GM12878 (cell line): Measurements from ENCODE around the gene ASB14. TPM values are rescaled to one million over a fixed set of nuclear protein-coding genes. Genes with fewer than 3 reads are reported as not detected.

Experiments used
- ATAC-seq: fragments of 200-7000 bp; cut with Tn5 transposase; 3 replicates; pipeline ENCODE4 v1.9.1; 2020; ENCODE audit warnings: mild to moderate bottlenecking, moderate library complexity
- Bru-seq: library from RNA; stranded (reverse); fragments of 400-500 nt; gene quantifications from one replicate; lab custom pipeline; 2021; lab: Mats Ljungman, UMichigan
- BruChase-seq, 2 experiments: library from RNA; stranded (reverse); fragments of 400-500 nt; gene quantifications; one replicate each; lab custom pipeline; 2021; lab: Mats Ljungman, UMichigan
- BruUV-seq: library from RNA; stranded (reverse); fragments of 400-500 nt; replicated peaks from 2 replicates; lab custom pipeline; 2021; lab: Mats Ljungman, UMichigan
- CTCF ChIA-PET: fragments of 300-600 bp; sonication (Branson Sonifier 250); formaldehyde crosslinking; extraction: SDS; loops from one replicate; lab custom pipeline; 2021; ENCODE audit warnings: inconsistent platforms; lab: Yijun Ruan, JAX
- POLR2A ChIA-PET: fragments of 350-600 bp; formaldehyde crosslinking; extraction: SDS; loops from one replicate; lab custom pipeline; 2021; ENCODE audit warnings: inconsistent platforms; lab: Charles Lee
- RAD21 ChIA-PET: fragments of 300-600 bp; sonication (Branson Sonifier 250); formaldehyde crosslinking; loops from one replicate; lab custom pipeline; 2023; ENCODE audit warnings: antibody characterized with exemption; ENCODE audit not compliant: unreplicated experiment; lab: Charles Lee
- SMC1A ChIA-PET: fragments of 300-600 bp; sonication (Branson Sonifier 250); formaldehyde crosslinking; loops from one replicate; lab custom pipeline; 2023; ENCODE audit not compliant: unreplicated experiment, uncharacterized antibody; lab: Charles Lee
- DNase-seq: peaks from one replicate; pipeline ENCODE4 v3.0.0-alpha.2; 2011; ENCODE audit warnings: low read depth, low spot score
- FAIRE-seq: peaks from 3 replicates; lab custom pipeline; 2011; peaks lifted over from hg19 to GRCh38; lab: Jason Lieb, UNC
- H2AFZ ChIP-seq: 2 replicates; pipeline ENCODE4 v1.6.0; 2011; ENCODE audit warnings: low read depth, low read length, control low read depth; ENCODE audit not compliant: control insufficient read depth
- H3K27ac ChIP-seq: 2 replicates; pipeline ENCODE4 v1.5.1; 2011; ENCODE audit warnings: control low read depth; ENCODE audit not compliant: control insufficient read depth, insufficient read depth
- H3K27me3 ChIP-seq, 2 experiments: replicated peaks in 1 of 2; 2 replicates each; pipeline versions ENCODE4 v1.6.0 to v1.6.1; 2011; ENCODE audit warnings: low read length in 1 of 2; ENCODE audit not compliant: control insufficient read depth in 2 of 2, insufficient read depth in 2 of 2
- H3K36me3 ChIP-seq, 2 experiments: 2 replicates each; pipeline ENCODE4 v1.5.1; 2011; ENCODE audit warnings: low read length in 1 of 2; ENCODE audit not compliant: control insufficient read depth in 2 of 2, insufficient read depth in 2 of 2
- H3K4me1 ChIP-seq: 2 replicates; pipeline ENCODE4 v1.6.1; 2011; ENCODE audit warnings: mild to moderate bottlenecking, low read length, moderate library complexity, mixed read lengths; ENCODE audit not compliant: control insufficient read depth, insufficient read depth
- H3K4me2 ChIP-seq: 2 replicates; pipeline ENCODE4 v1.6.0; 2011; ENCODE audit warnings: control low read depth; ENCODE audit not compliant: control insufficient read depth, insufficient read depth
- H3K4me3 ChIP-seq: fragments of 200-600 bp; sonication (generic); 2 replicates; pipeline ENCODE4 v1.5.1; 2016
- H3K79me2 ChIP-seq: 2 replicates; pipeline ENCODE4 v1.6.0; 2011; ENCODE audit warnings: low read length; ENCODE audit not compliant: control insufficient read depth, insufficient read depth
- H3K9ac ChIP-seq: 2 replicates; pipeline ENCODE4 v1.8.0; 2011; ENCODE audit warnings: low read length, control low read depth, mixed read lengths; ENCODE audit not compliant: control insufficient read depth, insufficient read depth
- H3K9me3 ChIP-seq: replicated peaks from 3 replicates; pipeline ENCODE4 v1.5.1; 2011; ENCODE audit warnings: mild to moderate bottlenecking, low read length; ENCODE audit not compliant: control insufficient read depth, insufficient read depth
- H4K20me1 ChIP-seq: 2 replicates; pipeline ENCODE4 v1.6.0; 2011; ENCODE audit not compliant: control insufficient read depth, insufficient read depth
- DPF2 ChIP-seq: fragments of 450-650 bp; IDR thresholded peaks from 2 replicates; pipeline ENCODE4 v1.6.1; 2017; ENCODE audit warnings: mild to moderate bottlenecking
- ESRRA ChIP-seq: IDR thresholded peaks from 2 replicates; pipeline ENCODE4 v1.6.1; 2012; ENCODE audit warnings: mild to moderate bottlenecking, low read length, improper control_type of control experiment
- KLF5 ChIP-seq: fragments of 450-650 bp; IDR thresholded peaks from 2 replicates; pipeline ENCODE4 v1.6.1; 2014; ENCODE audit warnings: mild to moderate bottlenecking; ENCODE audit not compliant: partially characterized antibody
- NBN ChIP-seq: fragments of 450-650 bp; IDR thresholded peaks from 2 replicates; pipeline ENCODE4 v1.6.1; 2016
- POLR2AphosphoS2 ChIP-seq: IDR thresholded peaks from 2 replicates; pipeline ENCODE4 v1.6.1; 2011; ENCODE audit warnings: low read depth, mild to moderate bottlenecking, low read length, improper control_type of control experiment, moderate library complexity
- RAD21 ChIP-seq: IDR thresholded peaks from 2 replicates; pipeline ENCODE4 v1.6.1; 2011; ENCODE audit warnings: mild to moderate bottlenecking, low read depth, low read length, moderate library complexity; ENCODE audit not compliant: insufficient read depth
- RFX5 ChIP-seq: IDR thresholded peaks from 2 replicates; pipeline ENCODE4 v1.6.1; 2011; ENCODE audit warnings: low read depth, low read length, improper control_type of control experiment
- TARDBP ChIP-seq: IDR thresholded peaks from 2 replicates; pipeline ENCODE4 v1.6.1; 2016; ENCODE audit warnings: borderline replicate concordance
- TCF12 ChIP-seq: IDR thresholded peaks from 2 replicates; pipeline ENCODE4 v1.6.1; 2011; ENCODE audit warnings: low read depth, mild to moderate bottlenecking, low read length
- YY1 ChIP-seq: IDR thresholded peaks from 2 replicates; pipeline ENCODE4 v1.6.1; 2011; ENCODE audit warnings: low read depth, mild to moderate bottlenecking, low read length
- ZBTB11 ChIP-seq: fragments of 450-650 bp; formaldehyde crosslinking; IDR thresholded peaks from 2 replicates; pipeline ENCODE4 v1.5.0; 2022; ENCODE audit warnings: mild to moderate bottlenecking, missing genetic modification characterization
- WGBS: methylation state at CpG from one replicate; pipeline ENCODE4 v1.1.6; 2016; ENCODE audit warnings: low lambda C conversion rate; ENCODE audit not compliant: insufficient replicate concordance, insufficient coverage; ENCODE audit errors: missing lambda C conversion rate; 5-methylcytosine and 5-hydroxymethylcytosine counted together
- in situ Hi-C: fragments of 300-500 bp; cut with MboI; formaldehyde crosslinking; loops from 9 replicates; pipeline ENCODE4 v1.14.3; 2018; ENCODE audit warnings: mixed read lengths
- intact Hi-C: fragments of 100-400 bp; cut with micrococcal nuclease; formaldehyde crosslinking; loops from one replicate; pipeline ENCODE4 v1.14.2; 2022; ENCODE audit not compliant: unreplicated experiment
- long read RNA-seq, 2 experiments: library from polyadenylated mRNA; unstranded; transcript quantifications; one replicate each; pipeline ENCODE4 v2.0.0, GENCODE V29; 2019 to 2020
- polyA minus RNA-seq, 3 experiments: library from RNA; depleted of rRNA, polyadenylated mRNA; stranded (reverse); fragments of >200 nt; gene quantifications; 2 replicates each; pipeline ENCODE4 v1.2.3, GENCODE V29; 2011
- polyA plus RNA-seq, 11 experiments: library from polyadenylated mRNA; depleted of rRNA in 4 of 11; unstranded in 6 of 11; stranded (reverse) in 5 of 11; fragments of >200 nt; fragmentation: Nextera tagmentation in 4 of 11; fragmentation: Illumina TruSeq in 1 of 11; extraction: Ambion mirVana in 4 of 11; extraction: Trizol in 1 of 11; gene quantifications; 1 replicate in 1 of 11; 2 replicates in 10 of 11; pipeline versions ENCODE4 v1.2.1 to v1.2.3, GENCODE V29; 2011 to 2016; ENCODE audit warnings: inconsistent platforms in 2 of 11, missing spikeins in 2 of 11, low read depth in 1 of 11
- total RNA-seq, 4 experiments: library from RNA; depleted of rRNA in 3 of 4; stranded (reverse); fragments of >200 nt in 3 of 4; fragmentation: Illumina TruSeq in 1 of 4; extraction: Trizol in 1 of 4; gene quantifications; 2 replicates each; pipeline versions ENCODE4 v1.2.1 to v1.2.3, GENCODE V29; 2013 to 2021
- TF ChIP-seq, protein P1 (sequence below): fragments of 450-650 bp; IDR thresholded peaks from 2 replicates; pipeline ENCODE4 v1.6.1; 2016; ENCODE audit warnings: mild to moderate bottlenecking
- TF ChIP-seq, protein P2 (sequence below): IDR thresholded peaks from 2 replicates; pipeline ENCODE4 v1.6.1; 2011; ENCODE audit warnings: borderline replicate concordance, low read depth, mild to moderate bottlenecking, moderate library complexity, mixed read lengths, low read length; ENCODE audit not compliant: insufficient read depth; ENCODE audit errors: extremely low read length

Gene ASB14
- 0.24 TPM in 1 of 2 replicates, not detected in the other for total RNA-seq (2013; cell fraction: nucleolus; rRNA removed)
- total RNA-seq (2014; rRNA removed) (0.05 TPM in 1 of 2 replicates, not detected in the other), total RNA-seq (2014; rRNA removed; fragmentation: Illumina TruSeq; extraction: Trizol) (not detected in 2 replicates), total RNA-seq (2021) (not detected in 2 replicates), polyA plus RNA-seq (2011; rRNA removed) (0.04 TPM in 1 of 2 replicates, not detected in the other), polyA plus RNA-seq (2014; fragmentation: Illumina TruSeq; extraction: Trizol) (not detected in 2 replicates), polyA plus RNA-seq (2014; fragmentation: Nextera tagmentation; extraction: Ambion mirVana) (under 1 TPM; 0.18 to 0.63 TPM), polyA plus RNA-seq (2014; rRNA removed) (not detected in 2 replicates), polyA plus RNA-seq (2016; fragmentation: Nextera tagmentation; extraction: Ambion mirVana) (under 1 TPM; 0.18 to 0.23 TPM), polyA minus RNA-seq (2011; rRNA and poly(A)+ RNA removed) (not detected in 2 replicates), Bru-seq, nascent RNA (percentile 9 among the genes with signal in this experiment), BruChase-seq, experiment 1, labeled RNA remaining after a 6-hour chase (percentile 4 among the genes with signal in this experiment), BruChase-seq, experiment 2, labeled RNA remaining after a 2-hour chase (percentile 11 among the genes with signal in this experiment)
- polyA plus RNA-seq (2011; ENCODE audit: low read depth), result 0.33 TPM
- not detected in 2 replicates for polyA plus RNA-seq (2011; cell fraction: cytosol; rRNA removed)
- polyA plus RNA-seq (2011; cell fraction: nucleus; rRNA removed), result not detected in 2 replicates
- polyA plus RNA-seq (2012), result 0.32 and 0.51 TPM in 2 replicates
- polyA minus RNA-seq (2011; cell fraction: cytosol; rRNA and poly(A)+ RNA removed), result not detected in 2 replicates
- polyA minus RNA-seq (2011; cell fraction: nucleus; rRNA and poly(A)+ RNA removed), result 0.12 TPM in 1 of 2 replicates, not detected in the other
- long read RNA-seq, experiment 1, result 0 reads
- long read RNA-seq, experiment 2, partial matches to known transcripts, result 0 of 2 reads
- long read RNA-seq, experiment 2, other reads (novel, unspliced or antisense), result 2 of 2 reads

DNA sequence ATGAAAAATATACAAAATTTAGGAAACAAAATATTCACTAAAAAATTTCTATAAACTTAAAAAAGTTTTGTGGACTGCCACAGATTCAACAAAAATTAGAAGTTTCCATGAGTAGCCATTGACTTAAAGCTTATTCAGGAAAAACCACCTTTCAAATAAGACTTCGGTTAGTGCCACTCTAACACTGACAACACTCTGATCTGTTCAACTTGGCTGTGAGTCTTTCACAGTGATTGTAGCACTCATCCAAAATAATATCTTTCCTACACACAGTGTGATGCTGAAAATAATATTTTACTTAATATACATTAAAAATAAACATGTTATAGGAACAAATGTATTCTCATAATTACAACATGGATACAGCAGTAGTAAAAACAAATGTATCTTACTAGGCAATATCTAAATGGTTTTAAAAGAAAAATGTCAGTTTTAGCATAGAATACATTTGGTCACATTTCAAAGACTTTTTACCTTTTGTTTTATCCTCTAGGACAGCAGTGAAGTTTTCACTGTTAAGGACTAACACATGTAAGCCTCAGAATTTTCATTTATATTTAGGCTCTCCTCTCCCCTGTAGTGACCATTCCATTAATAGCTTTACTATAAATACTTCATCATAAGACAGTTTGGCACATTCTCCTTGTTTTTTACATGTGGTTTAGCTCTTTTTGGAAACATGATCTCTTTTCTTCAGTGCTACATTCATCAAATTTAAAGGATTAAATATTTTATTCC is at the start of gene ASB14:
TSS of gene ASB14 (minus strand) at position 527 of the 738 bp plus-strand sequence. CDS start 652 bp downstream, outside the sequence.
- Histone ChIP-seq H3K27me3 (no peaks in the 10 kb centered on the region), H3K9ac (no peak within 1 kb of the TSS), H3K79me2 (no peaks in the 10 kb centered on the region), H3K9me3 (no peaks in the 10 kb centered on the region), H3K36me3 (no peaks in the 10 kb centered on the region), H4K20me1 (no peaks in the 10 kb centered on the region), H3K27ac (no peak within 1 kb of the TSS), H3K4me2 (no peak within 1 kb of the TSS), H3K4me3 (no peak within 1 kb of the TSS), H3K4me1 (no peaks in the 10 kb centered on the region), H2AFZ (no peak within 1 kb of the TSS)
- POLR2A ChIA-PET, result no interaction called here
- intact Hi-C loops (no loop called here), in situ Hi-C loops (no loop called here)
- SMC1A ChIA-PET, result interaction anchor here (0.6 to 1.7 kb wide), 3 partner anchors 9 to 1534 kb away, joined by 3 to 4 read pairs (median 3); no protein-coding TSS in a partner anchor
- RAD21 ChIA-PET, result no interaction called here
- FAIRE-seq, result no peak
- CTCF ChIA-PET, result interaction anchor here (0.9 kb wide), 1 partner anchor 9 kb away, joined by 3 read pairs; no protein-coding TSS in a partner anchor
- DNase-seq, result no peak
- ATAC-seq, result no peak
- no TSS peak for BruUV-seq
- 95% methylated on average over 1 of the region's 1 CpG for WGBS
- TF ChIP-seq, protein P1, sequence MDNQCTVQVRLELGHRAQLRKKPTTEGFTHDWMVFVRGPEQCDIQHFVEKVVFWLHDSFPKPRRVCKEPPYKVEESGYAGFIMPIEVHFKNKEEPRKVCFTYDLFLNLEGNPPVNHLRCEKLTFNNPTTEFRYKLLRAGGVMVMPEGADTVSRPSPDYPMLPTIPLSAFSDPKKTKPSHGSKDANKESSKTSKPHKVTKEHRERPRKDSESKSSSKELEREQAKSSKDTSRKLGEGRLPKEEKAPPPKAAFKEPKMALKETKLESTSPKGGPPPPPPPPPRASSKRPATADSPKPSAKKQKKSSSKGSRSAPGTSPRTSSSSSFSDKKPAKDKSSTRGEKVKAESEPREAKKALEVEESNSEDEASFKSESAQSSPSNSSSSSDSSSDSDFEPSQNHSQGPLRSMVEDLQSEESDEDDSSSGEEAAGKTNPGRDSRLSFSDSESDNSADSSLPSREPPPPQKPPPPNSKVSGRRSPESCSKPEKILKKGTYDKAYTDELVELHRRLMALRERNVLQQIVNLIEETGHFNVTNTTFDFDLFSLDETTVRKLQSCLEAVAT, result no peak
- TF ChIP-seq, protein P2, sequence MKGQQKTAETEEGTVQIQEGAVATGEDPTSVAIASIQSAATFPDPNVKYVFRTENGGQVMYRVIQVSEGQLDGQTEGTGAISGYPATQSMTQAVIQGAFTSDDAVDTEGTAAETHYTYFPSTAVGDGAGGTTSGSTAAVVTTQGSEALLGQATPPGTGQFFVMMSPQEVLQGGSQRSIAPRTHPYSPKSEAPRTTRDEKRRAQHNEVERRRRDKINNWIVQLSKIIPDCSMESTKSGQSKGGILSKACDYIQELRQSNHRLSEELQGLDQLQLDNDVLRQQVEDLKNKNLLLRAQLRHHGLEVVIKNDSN, result no peak
- no peak for TF ChIP-seq RAD21
- no peak for TF ChIP-seq KLF5
- no peak for TF ChIP-seq ESRRA
- no peak for TF ChIP-seq NBN
- TF ChIP-seq RFX5, result no peak
- TF ChIP-seq TCF12, result no peak
- no peak for TF ChIP-seq TARDBP
- TF ChIP-seq YY1, result no peak
- no peak for TF ChIP-seq ZBTB11 (CRISPR knock-in tag)
- TF ChIP-seq DPF2, result no peak
- TF ChIP-seq POLR2AphosphoS2, result no peak
